Transverse colon (tissue), 4 donors: Measurements from ENCODE around the gene ETNK2.

ENCODE experiments used
- CTCF ChIP-seq, 5 experiments: fragments of 200-600 bp in 3 of 5; fragments of 450-650 bp in 2 of 5; sonication (generic) in 3 of 5; IDR thresholded peaks; 1 replicate in 2 of 5; 2 replicates in 3 of 5; pipeline ENCODE4 v1.5.1; 2016 to 2017; ENCODE audit warnings: antibody characterized with exemption in 5 of 5, inconsistent platforms in 3 of 5, mild to moderate bottlenecking in 2 of 5, moderate library complexity in 1 of 5
- EP300 ChIP-seq: sonication (generic); formaldehyde crosslinking; IDR thresholded peaks from one replicate; pipeline ENCODE4 v1.6.1; 2017; ENCODE audit warnings: antibody characterized with exemption, low read depth
- POLR2A ChIP-seq: fragments of 450-650 bp; IDR thresholded peaks from one replicate; pipeline ENCODE4 v1.6.1; 2016; ENCODE audit warnings: antibody characterized with exemption, mild to moderate bottlenecking, moderate library complexity
- POLR2AphosphoS5 ChIP-seq, 3 donors: sonication (generic); formaldehyde crosslinking; IDR thresholded peaks; one replicate each; pipeline ENCODE4 v1.6.1; 2016; ENCODE audit warnings: antibody characterized with exemption in 3 of 3

GRCh38 chr1:204083491-204083890, 68.4 kb downstream of the ETNK2 start:
- TF ChIP-seq POLR2A (no peak), CTCF (IDR thresholded peaks at IDR 0.05) (no peak), POLR2AphosphoS5 (IDR thresholded peaks at IDR 0.05) (no peak), EP300 (no peak)
